ENCODE data around the gene KLHDC4. TPM values are rescaled to one million over a fixed set of nuclear protein-coding genes. Genes with fewer than 3 reads are reported as not detected.
A peak's percentile ranks its signal among the peaks of the same experiment; 100 is the strongest.
"Not testable (repeated sequence)": the region's sequence is repeated elsewhere in the genome, so short reads cannot be mapped to it uniquely, and the experiment has no call there.

KLHDC4 gene
- total and polyA plus RNA-seq, 8 donors, result 25.5 to 119 (median 43.5) TPM

GRCh38 chr16:87681981-87682570, 83.7 kb downstream of the KLHDC4 start:
- peaks cover 2 to 65% (median 4%) of the 10 kb centered on the region in 3 donors for H3K27me3 ChIP-seq
- WGBS, 5 donors, result 28 to 60% (median 55%) methylated on average over 6 to 9 of the region's 9 CpGs
- no peaks in the 10 kb centered on the region for H3K36me3 ChIP-seq
- intact Hi-C loops (cut with DNase I; ENCODE audit: low total_unique reads), result no loop called here
- H3K4me1 ChIP-seq, result no peaks in the 10 kb centered on the region
- H3K9me3 ChIP-seq, result no peaks in the 10 kb centered on the region
- H3K4me3 ChIP-seq, result no peak overlapping the region
- TF ChIP-seq POLR2AphosphoS5 (IDR thresholded peaks at IDR 0.05) (no peak), POLR2A (IDR thresholded peaks at IDR 0.05) (no peak), EP300 (IDR thresholded peaks at IDR 0.05) (no peak)
- TF ChIP-seq, protein P1, sequence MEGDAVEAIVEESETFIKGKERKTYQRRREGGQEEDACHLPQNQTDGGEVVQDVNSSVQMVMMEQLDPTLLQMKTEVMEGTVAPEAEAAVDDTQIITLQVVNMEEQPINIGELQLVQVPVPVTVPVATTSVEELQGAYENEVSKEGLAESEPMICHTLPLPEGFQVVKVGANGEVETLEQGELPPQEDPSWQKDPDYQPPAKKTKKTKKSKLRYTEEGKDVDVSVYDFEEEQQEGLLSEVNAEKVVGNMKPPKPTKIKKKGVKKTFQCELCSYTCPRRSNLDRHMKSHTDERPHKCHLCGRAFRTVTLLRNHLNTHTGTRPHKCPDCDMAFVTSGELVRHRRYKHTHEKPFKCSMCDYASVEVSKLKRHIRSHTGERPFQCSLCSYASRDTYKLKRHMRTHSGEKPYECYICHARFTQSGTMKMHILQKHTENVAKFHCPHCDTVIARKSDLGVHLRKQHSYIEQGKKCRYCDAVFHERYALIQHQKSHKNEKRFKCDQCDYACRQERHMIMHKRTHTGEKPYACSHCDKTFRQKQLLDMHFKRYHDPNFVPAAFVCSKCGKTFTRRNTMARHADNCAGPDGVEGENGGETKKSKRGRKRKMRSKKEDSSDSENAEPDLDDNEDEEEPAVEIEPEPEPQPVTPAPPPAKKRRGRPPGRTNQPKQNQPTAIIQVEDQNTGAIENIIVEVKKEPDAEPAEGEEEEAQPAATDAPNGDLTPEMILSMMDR (IDR thresholded peaks at IDR 0.05), result no peak
- H3K27ac ChIP-seq, result no peak overlapping the region
- DNase-seq, result peak in 1 of 2 donors; percentile 52

- H3K4me1 ChIP-seq; H3K27ac ChIP-seq; H3K36me3 ChIP-seq; H3K9me3 ChIP-seq; intact Hi-C loops (cut with DNase I; ENCODE audit: low total_unique reads); H3K4me3 ChIP-seq; DNase-seq: not testable (repeated sequence)
- H3K27me3 ChIP-seq, result peaks cover 0 to 55% (median 2%) of the 10 kb centered on the region in 3 donors
- 92 to 97% (median 95%) methylated on average over 59 to 60 of the region's 60 CpGs for WGBS, 5 donors
These were observed 84.7 kb downstream of the KLHDC4 start for GRCh38 chr16:87681051-87681602.

- WGBS, 5 donors, result 82 to 89% (median 87%) methylated on average over 15 to 17 of the region's 17 CpGs
- Histone ChIP-seq H3K36me3 (no peaks in the 10 kb centered on the region), H3K9me3 (no peaks in the 10 kb centered on the region), H3K27ac (no peak overlapping the region), H3K4me3 (no peak overlapping the region), H3K4me1 (no peaks in the 10 kb centered on the region), H3K27me3 (peaks cover 0 to 47% (median 2%) of the 10 kb centered on the region in 3 donors)
- TF ChIP-seq EP300 (IDR thresholded peaks at IDR 0.05) (no peak), POLR2AphosphoS5 (IDR thresholded peaks at IDR 0.05) (no peak), POLR2A (IDR thresholded peaks at IDR 0.05) (no peak)
- TF ChIP-seq, protein P1 (IDR thresholded peaks at IDR 0.05), result no peak
- no peak for DNase-seq
- intact Hi-C loops (cut with DNase I; ENCODE audit: low total_unique reads), result no loop called here
These were observed 85.5 kb downstream of the KLHDC4 start for GRCh38 chr16:87680272-87680644.

- Histone ChIP-seq H3K9me3 (no peaks in the 10 kb centered on the region), H3K36me3 (no peaks in the 10 kb centered on the region), H3K4me1 (no peaks in the 10 kb centered on the region), H3K27me3 (peaks cover 0 to 41% (median 2%) of the 10 kb centered on the region in 3 donors), H3K27ac (no peak overlapping the region), H3K4me3 (no peak overlapping the region)
- intact Hi-C loops (cut with DNase I; ENCODE audit: low total_unique reads), result no loop called here
- DNase-seq, result no peak
- WGBS, 5 donors, result 76 to 80% (median 78%) methylated on average over 14 to 18 of the region's 18 CpGs
- no peak for TF ChIP-seq EP300 (IDR thresholded peaks at IDR 0.05)
- no peak for TF ChIP-seq POLR2A (IDR thresholded peaks at IDR 0.05)
- TF ChIP-seq, protein P1 (IDR thresholded peaks at IDR 0.05), result no peak
- no peak for TF ChIP-seq POLR2AphosphoS5 (IDR thresholded peaks at IDR 0.05)
These were observed 86.1 kb downstream of the KLHDC4 start for GRCh38 chr16:87679593-87680271.
